NB4 (cell line): ENCODE data around the gene GOLGA6L10.
"Not testable (repeated sequence)": the region's sequence is repeated elsewhere in the genome, so short reads cannot be mapped to it uniquely, and the experiment has no call there.

Experiments used
- CTCF ChIP-seq: IDR thresholded peaks from one replicate; pipeline ENCODE4 v1.5.1; 2012; ENCODE audit warnings: low read depth, low read length
- MAX ChIP-seq: IDR thresholded peaks from 2 replicates; pipeline ENCODE4 v1.6.1; 2011; ENCODE audit warnings: low read depth, low read length
- POLR2A ChIP-seq: IDR thresholded peaks from 2 replicates; pipeline ENCODE4 v1.6.1; 2011; ENCODE audit warnings: mild to moderate bottlenecking; ENCODE audit not compliant: insufficient read length; ENCODE audit errors: extremely low read depth

GRCh38 chr15:82373661-82374060 lies 24.4 kb upstream of the GOLGA6L10 start:
- TF ChIP-seq CTCF, POLR2A, MAX: not testable (repeated sequence)
